ENCODE measurements around the gene ARHGEF4. TPM values are rescaled to one million over a fixed set of nuclear protein-coding genes. Genes with fewer than 3 reads are reported as not detected.

Gene ARHGEF4
- total and polyA plus RNA-seq, 2 experiments from 2014 or later = 4.6 to 16.6 TPM

- no peaks in the 10 kb centered on the region for H3K36me3 Mint-ChIP-seq (ENCODE audit: low read depth)
- peaks cover 14% of the 10 kb centered on the region; the same call in 1 of the 2 replicates for H3K4me1 ChIP-seq (ENCODE audit: insufficient read depth)
- no peaks in the 10 kb centered on the region for H3K9me2 ChIP-seq (ENCODE audit: insufficient read depth)
Measured at GRCh38 chr2:130822766-130823165, 13.9 kb upstream of the ARHGEF4 start.

DNA sequence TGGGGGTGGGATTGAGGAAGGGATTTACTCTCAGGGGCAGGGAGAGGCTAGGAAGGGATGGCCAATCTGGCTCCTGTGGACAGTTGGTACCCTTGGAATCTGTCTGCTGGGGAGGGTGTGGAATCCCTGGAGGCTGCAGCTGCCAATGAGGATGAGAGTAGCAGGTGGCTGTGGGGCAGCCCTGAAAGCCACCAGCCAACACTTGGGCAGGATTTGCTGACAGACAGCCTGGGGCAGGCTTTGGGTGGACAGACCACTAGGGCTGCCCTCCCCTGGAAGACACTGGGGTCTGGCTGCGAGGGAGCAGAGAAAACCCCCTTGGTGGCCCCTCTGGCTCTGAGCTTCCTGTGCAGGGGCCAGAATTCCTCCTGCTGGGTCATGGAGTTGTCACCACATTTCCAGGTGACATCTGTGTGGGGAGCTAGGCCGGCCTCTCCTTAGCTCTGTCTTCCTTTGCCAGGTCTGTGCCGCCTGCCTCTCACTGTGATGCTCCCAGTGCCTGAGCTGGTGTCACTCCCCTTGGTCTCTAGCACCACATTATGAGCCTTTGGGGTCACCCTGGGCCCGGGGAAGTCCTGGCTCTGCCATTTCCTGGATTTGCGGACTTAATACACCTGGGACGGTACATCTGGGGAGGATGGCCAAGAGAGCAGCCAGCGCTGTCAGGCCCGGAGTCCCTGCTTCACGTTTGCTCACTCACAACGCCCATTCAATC, 13.4 kb upstream of the ARHGEF4 start:
- Histone ChIP-seq H3K27me3 (ENCODE audit: insufficient read depth) (no peaks in the 10 kb centered on the region), H3K79me2 (replicated peaks; ENCODE audit: insufficient read depth) (no peaks in the 10 kb centered on the region), H3K36me3 (ENCODE audit: insufficient read depth) (no peaks in the 10 kb centered on the region), H3K4me2 (no peak overlapping the region), H2AFZ (no peak overlapping the region), H3K9me2 (ENCODE audit: insufficient read depth) (no peaks in the 10 kb centered on the region), H3K4me3 (no peak overlapping the region), H3K27ac (ENCODE audit: low read depth) (no peak overlapping the region), H3F3A (replicated peaks; ENCODE audit: low read depth) (no peaks in the 10 kb centered on the region), H4K20me1 (replicated peaks; ENCODE audit: insufficient read depth) (no peaks in the 10 kb centered on the region), H3K4me1 (ENCODE audit: insufficient read depth) (peaks cover 14% of the 10 kb centered on the region; the same call in 1 of the 2 replicates)
- Mint-ChIP-seq H3K4me1 (peaks cover 38% of the 10 kb centered on the region), H3K27ac (no peak overlapping the region), H3K4me3 (no peak overlapping the region), H3K36me3 (ENCODE audit: low read depth) (no peaks in the 10 kb centered on the region), H3K9me3 (no peaks in the 10 kb centered on the region), H3K27me3 (ENCODE audit: insufficient read depth, low read depth, poor library complexity) (peaks cover 20% of the 10 kb centered on the region)
- no peak for ATAC-seq
- no peak for DNase-seq (ENCODE audit: low spot score)
- TF ChIP-seq, protein P1, sequence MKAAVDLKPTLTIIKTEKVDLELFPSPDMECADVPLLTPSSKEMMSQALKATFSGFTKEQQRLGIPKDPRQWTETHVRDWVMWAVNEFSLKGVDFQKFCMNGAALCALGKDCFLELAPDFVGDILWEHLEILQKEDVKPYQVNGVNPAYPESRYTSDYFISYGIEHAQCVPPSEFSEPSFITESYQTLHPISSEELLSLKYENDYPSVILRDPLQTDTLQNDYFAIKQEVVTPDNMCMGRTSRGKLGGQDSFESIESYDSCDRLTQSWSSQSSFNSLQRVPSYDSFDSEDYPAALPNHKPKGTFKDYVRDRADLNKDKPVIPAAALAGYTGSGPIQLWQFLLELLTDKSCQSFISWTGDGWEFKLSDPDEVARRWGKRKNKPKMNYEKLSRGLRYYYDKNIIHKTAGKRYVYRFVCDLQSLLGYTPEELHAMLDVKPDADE (IDR thresholded peaks at IDR 0.05) = no peak
- TF ChIP-seq CREB1 (CRISPR knock-in tag; IDR thresholded peaks at IDR 0.05; ENCODE audit: low read depth) (no peak), REST (IDR thresholded peaks at IDR 0.05; ENCODE audit: unreplicated experiment) (no peak)

More at GRCh38 chr2:130822766-130823165, 13.9 kb upstream of the ARHGEF4 start:
- H3F3A ChIP-seq (replicated peaks; ENCODE audit: low read depth) = no peaks in the 10 kb centered on the region
- no peak overlapping the region for H2AFZ ChIP-seq
- H3K9me3 Mint-ChIP-seq = no peaks in the 10 kb centered on the region
- no peak overlapping the region for H3K4me3 ChIP-seq
- H3K79me2 ChIP-seq (replicated peaks; ENCODE audit: insufficient read depth) = no peaks in the 10 kb centered on the region
- no peaks in the 10 kb centered on the region for H4K20me1 ChIP-seq (replicated peaks; ENCODE audit: insufficient read depth)
- TF ChIP-seq POLR2AphosphoS5 (IDR thresholded peaks at IDR 0.05; ENCODE audit: low read depth) = no peak
- TF ChIP-seq REST (IDR thresholded peaks at IDR 0.05; ENCODE audit: unreplicated experiment) = no peak
- no peak for TF ChIP-seq EZH2 (IDR thresholded peaks at IDR 0.05; ENCODE audit: low read depth, unreplicated experiment)
- TF ChIP-seq JUNB (IDR thresholded peaks at IDR 0.05; ENCODE audit: unreplicated experiment) = no peak
- TF ChIP-seq ZNF114 (CRISPR knock-in tag; IDR thresholded peaks at IDR 0.05) = no peak
- no peaks in the 10 kb centered on the region for H3K36me3 ChIP-seq (ENCODE audit: insufficient read depth)
- no peak overlapping the region for H3K27ac ChIP-seq (ENCODE audit: low read depth)
- DNase-seq (ENCODE audit: low spot score) (no peak), ATAC-seq (no peak)
- H3K4me2 ChIP-seq = no peak overlapping the region
- H3K4me1 Mint-ChIP-seq = peaks cover 34% of the 10 kb centered on the region
- no peaks in the 10 kb centered on the region for H3K27me3 ChIP-seq (ENCODE audit: insufficient read depth)
- no peak overlapping the region for H3K4me3 Mint-ChIP-seq
- H3K27ac Mint-ChIP-seq = no peak overlapping the region
- peaks cover 18% of the 10 kb centered on the region for H3K27me3 Mint-ChIP-seq (ENCODE audit: insufficient read depth, low read depth, poor library complexity)

Data from GM23338 (cell line).